Fibroblast of lung (primary cell): ENCODE results near the gene NDUFA3.

Source experiments
- EZH2 ChIP-seq: IDR thresholded peaks from 2 replicates; pipeline ENCODE4 v1.5.1; 2012; ENCODE audit warnings: low read length, control low read depth, mild to moderate bottlenecking; ENCODE audit errors: missing control alignments
- TF ChIP-seq, protein P1 (sequence below), 2 donors: IDR thresholded peaks in 1 of 2; conservative IDR thresholded peaks in 1 of 2; 1 replicate in 1 of 2; 2 replicates in 1 of 2; pipeline ENCODE4 v1.5.1; 2011 to 2012; ENCODE audit warnings: low read length in 2 of 2, control low read depth in 1 of 2, inconsistent platforms in 1 of 2, low read depth in 1 of 2, mild to moderate bottlenecking in 1 of 2

DNA sequence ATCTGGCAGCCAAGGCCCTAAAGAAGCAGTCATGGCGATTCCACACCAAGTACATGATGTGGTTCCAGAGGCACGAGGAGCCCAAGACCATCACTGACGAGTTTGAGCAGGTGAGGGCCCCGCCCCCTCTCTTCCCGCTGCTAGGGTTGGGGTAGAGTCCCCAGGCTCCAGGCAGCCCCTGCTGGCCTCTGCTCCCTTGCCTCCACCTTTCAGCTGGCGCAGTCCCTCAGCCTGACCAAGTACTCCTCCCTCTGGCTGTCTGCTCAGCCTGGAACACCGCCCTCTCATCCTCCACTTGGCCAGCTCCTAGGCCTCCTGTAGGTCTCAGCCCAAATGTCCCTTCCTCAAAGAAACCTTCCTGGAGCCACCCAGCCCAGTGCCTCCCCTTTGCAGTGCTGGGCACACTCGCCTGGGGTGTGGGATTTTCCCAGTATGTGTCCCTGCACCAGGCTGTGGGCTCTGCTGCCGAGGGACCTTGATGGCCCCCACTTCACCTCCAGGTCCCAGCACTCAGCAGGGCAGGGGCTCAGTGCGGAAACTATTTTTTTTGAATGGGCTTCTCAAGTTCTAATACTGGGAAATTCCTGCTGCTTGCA is 51.2 kb downstream of the NDUFA3 start:
- TF ChIP-seq, protein P1, sequence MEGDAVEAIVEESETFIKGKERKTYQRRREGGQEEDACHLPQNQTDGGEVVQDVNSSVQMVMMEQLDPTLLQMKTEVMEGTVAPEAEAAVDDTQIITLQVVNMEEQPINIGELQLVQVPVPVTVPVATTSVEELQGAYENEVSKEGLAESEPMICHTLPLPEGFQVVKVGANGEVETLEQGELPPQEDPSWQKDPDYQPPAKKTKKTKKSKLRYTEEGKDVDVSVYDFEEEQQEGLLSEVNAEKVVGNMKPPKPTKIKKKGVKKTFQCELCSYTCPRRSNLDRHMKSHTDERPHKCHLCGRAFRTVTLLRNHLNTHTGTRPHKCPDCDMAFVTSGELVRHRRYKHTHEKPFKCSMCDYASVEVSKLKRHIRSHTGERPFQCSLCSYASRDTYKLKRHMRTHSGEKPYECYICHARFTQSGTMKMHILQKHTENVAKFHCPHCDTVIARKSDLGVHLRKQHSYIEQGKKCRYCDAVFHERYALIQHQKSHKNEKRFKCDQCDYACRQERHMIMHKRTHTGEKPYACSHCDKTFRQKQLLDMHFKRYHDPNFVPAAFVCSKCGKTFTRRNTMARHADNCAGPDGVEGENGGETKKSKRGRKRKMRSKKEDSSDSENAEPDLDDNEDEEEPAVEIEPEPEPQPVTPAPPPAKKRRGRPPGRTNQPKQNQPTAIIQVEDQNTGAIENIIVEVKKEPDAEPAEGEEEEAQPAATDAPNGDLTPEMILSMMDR (conservative IDR thresholded peaks at IDR 0.05 in 1 of 2, IDR thresholded peaks at IDR 0.05 in 1 of 2; ENCODE audit: low read depth in 1 of 2, low read length in 2 of 2), result no peak
- no peak for TF ChIP-seq EZH2
